ENCODE results near the gene ZNF467. TPM values are rescaled to one million over a fixed set of nuclear protein-coding genes. Genes with fewer than 3 reads are reported as not detected.

Gene ZNF467
- total and polyA plus RNA-seq, 8 donors: 3.1 to 16.4 (median 12.2) TPM; not detected in 1

DNA sequence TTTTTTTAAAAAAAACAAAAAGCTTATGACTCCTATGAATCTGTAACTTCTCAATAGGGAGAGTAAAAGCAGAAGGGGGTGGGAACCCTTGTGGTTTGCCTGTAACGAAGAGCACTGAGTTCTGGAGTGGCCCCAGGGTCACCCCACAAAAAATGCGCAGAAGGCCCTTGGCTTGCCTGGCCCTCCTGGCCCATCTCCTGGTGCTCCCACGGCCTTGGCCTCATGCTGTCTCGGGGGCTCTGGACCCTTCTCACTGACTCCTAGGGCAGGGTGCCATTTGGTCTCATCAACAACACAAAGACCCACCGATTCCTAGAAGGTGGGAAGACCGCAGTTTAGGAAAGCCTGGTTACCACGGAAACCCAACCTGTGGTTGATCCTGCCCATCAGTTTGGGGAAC lies 40.8 kb downstream of the ZNF467 start:
- Histone ChIP-seq H3K4me1 (peaks cover 0 to 45% (median 19%) of the 10 kb centered on the region in 4 donors), H3K36me3 (peaks cover 19 to 71% (median 66%) of the 10 kb centered on the region in 4 donors), H3K9me3 (no peaks in the 10 kb centered on the region), H3K27ac (peak overlapping the region in 1 of 5 donors; percentile 71), H3K27me3 (peaks cover 0 to 5% (median 0%) of the 10 kb centered on the region in 3 donors), H3K4me3 (no peak overlapping the region)
- 85 to 96% (median 87%) methylated on average over 7 of the region's 7 CpGs for WGBS, 5 donors
- no peak for DNase-seq
- TF ChIP-seq POLR2AphosphoS5 (IDR thresholded peaks at IDR 0.05) (no peak), EP300 (IDR thresholded peaks at IDR 0.05) (no peak), POLR2A (IDR thresholded peaks at IDR 0.05) (no peak)
- TF ChIP-seq, protein P1, sequence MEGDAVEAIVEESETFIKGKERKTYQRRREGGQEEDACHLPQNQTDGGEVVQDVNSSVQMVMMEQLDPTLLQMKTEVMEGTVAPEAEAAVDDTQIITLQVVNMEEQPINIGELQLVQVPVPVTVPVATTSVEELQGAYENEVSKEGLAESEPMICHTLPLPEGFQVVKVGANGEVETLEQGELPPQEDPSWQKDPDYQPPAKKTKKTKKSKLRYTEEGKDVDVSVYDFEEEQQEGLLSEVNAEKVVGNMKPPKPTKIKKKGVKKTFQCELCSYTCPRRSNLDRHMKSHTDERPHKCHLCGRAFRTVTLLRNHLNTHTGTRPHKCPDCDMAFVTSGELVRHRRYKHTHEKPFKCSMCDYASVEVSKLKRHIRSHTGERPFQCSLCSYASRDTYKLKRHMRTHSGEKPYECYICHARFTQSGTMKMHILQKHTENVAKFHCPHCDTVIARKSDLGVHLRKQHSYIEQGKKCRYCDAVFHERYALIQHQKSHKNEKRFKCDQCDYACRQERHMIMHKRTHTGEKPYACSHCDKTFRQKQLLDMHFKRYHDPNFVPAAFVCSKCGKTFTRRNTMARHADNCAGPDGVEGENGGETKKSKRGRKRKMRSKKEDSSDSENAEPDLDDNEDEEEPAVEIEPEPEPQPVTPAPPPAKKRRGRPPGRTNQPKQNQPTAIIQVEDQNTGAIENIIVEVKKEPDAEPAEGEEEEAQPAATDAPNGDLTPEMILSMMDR (IDR thresholded peaks at IDR 0.05): no peak
- intact Hi-C loops (cut with DNase I; ENCODE audit: low total_unique reads): no loop called here

DNA sequence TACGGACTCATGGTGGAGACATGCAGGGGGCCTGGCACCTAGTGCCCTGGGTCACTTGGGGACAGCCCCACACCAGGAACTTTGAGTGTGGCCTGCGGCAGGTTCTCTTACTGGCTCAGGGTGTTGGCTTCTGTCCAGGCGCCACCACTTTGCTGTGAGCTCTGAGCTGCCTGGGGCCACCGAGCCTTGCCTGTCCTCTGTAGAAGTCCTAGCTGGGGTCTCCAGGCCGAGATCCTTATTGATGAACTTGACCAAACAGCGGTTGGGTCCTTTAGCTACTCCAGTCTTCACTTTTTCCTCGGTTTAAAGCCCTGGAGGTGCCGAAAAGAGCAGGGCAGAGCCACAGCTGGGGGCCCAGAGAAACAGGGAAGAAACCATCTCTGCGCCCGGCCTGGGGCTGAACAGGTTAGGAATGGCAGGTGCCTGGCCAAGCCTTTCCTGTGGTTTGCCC lies 41.3 kb downstream of the ZNF467 start:
- Histone ChIP-seq H3K27me3 (peaks cover 0 to under 1% (median 0%) of the 10 kb centered on the region in 3 donors), H3K9me3 (no peaks in the 10 kb centered on the region), H3K36me3 (peaks cover 19 to 76% (median 70%) of the 10 kb centered on the region in 4 donors), H3K27ac (peak overlapping the region in 1 of 5 donors; percentile 71), H3K4me1 (peaks cover 0 to 48% (median 21%) of the 10 kb centered on the region in 4 donors), H3K4me3 (no peak overlapping the region)
- intact Hi-C loops (cut with DNase I; ENCODE audit: low total_unique reads): no loop called here
- peak in 1 of 2 donors; percentile 35 for DNase-seq
- TF ChIP-seq EP300 (IDR thresholded peaks at IDR 0.05): no peak
- no peak for TF ChIP-seq POLR2A (IDR thresholded peaks at IDR 0.05)
- TF ChIP-seq, protein P1 (IDR thresholded peaks at IDR 0.05): no peak
- no peak for TF ChIP-seq POLR2AphosphoS5 (IDR thresholded peaks at IDR 0.05)
- WGBS, 5 donors: 63 to 75% (median 71%) methylated on average over 10 of the region's 10 CpGs

DNA sequence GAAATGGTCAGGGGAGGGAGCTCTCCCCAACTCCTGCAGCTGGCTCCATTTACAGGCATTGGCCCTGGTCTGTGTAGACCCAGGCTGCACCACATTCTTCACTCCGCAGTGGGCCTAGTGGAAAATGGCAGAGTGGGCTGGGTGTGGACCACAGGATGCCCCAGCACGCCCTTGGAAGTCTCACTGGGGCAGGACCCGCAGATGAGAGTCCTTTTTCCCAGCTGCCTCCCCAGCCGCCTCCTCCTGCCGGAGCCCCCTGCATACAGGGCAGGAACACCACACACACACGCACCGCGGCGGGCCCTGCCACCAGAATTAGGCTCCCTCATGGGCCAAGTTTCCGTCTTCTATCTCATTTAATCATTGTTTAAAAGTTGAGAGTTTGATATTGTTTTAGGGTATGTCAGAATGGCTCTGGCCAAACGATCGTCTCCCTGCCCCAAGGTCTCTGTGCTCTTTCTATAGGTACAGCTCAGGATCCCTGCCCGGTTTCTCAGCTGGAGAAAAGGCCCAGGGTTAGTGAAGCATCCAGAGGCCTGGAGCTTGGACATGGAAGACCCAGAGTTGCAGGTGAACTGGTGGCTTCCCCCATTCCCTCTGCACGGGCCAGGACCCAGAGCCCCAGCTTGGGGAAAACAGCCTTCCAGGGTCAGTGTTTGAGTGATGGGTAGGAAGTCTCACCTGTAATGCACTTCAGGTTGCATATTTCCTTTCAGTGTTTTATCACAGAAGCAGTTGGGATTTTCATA lies 42.0 kb downstream of the ZNF467 start:
- H3K36me3 ChIP-seq: peaks cover 19 to 83% (median 78%) of the 10 kb centered on the region in 4 donors
- TF ChIP-seq POLR2AphosphoS5 (IDR thresholded peaks at IDR 0.05): no peak
- TF ChIP-seq POLR2A (IDR thresholded peaks at IDR 0.05): no peak
- no peak for TF ChIP-seq EP300 (IDR thresholded peaks at IDR 0.05)
- TF ChIP-seq, protein P1 (IDR thresholded peaks at IDR 0.05): no peak
- H3K9me3 ChIP-seq: no peaks in the 10 kb centered on the region
- H3K27ac ChIP-seq: peak overlapping the region in 1 of 5 donors; percentile 71
- intact Hi-C loops (cut with DNase I; ENCODE audit: low total_unique reads): no loop called here
- H3K4me1 ChIP-seq: peaks cover 0 to 55% (median 25%) of the 10 kb centered on the region in 4 donors
- no peaks in the 10 kb centered on the region for H3K27me3 ChIP-seq
- no peak for DNase-seq
- H3K4me3 ChIP-seq: no peak overlapping the region
- 92 to 95% (median 93%) methylated on average over 14 of the region's 14 CpGs for WGBS, 5 donors

- no peak for DNase-seq
- intact Hi-C loops (cut with DNase I; ENCODE audit: low total_unique reads): no loop called here
These were observed 43.2 kb downstream of the ZNF467 start for GRCh38 chr7:149729983-149730801.

More at GRCh38 chr7:149729983-149730801, 43.2 kb downstream of the ZNF467 start:
- Histone ChIP-seq H3K36me3 (peaks cover 29 to 95% (median 90%) of the 10 kb centered on the region in 4 donors), H3K27ac (peak overlapping the region in 2 of 5 donors; percentile 2 to 71), H3K4me1 (peaks cover 0 to 45% (median 25%) of the 10 kb centered on the region in 4 donors), H3K4me3 (no peak overlapping the region), H3K27me3 (no peaks in the 10 kb centered on the region), H3K9me3 (no peaks in the 10 kb centered on the region)
- 88 to 93% (median 91%) methylated on average over 26 to 28 of the region's 28 CpGs for WGBS, 5 donors
- TF ChIP-seq EP300 (IDR thresholded peaks at IDR 0.05) (no peak), POLR2AphosphoS5 (IDR thresholded peaks at IDR 0.05) (no peak), POLR2A (IDR thresholded peaks at IDR 0.05) (no peak)
- TF ChIP-seq, protein P1 (IDR thresholded peaks at IDR 0.05): no peak
